ENCODE data around the gene EEA1. TPM values are rescaled to one million over a fixed set of nuclear protein-coding genes. Genes with fewer than 3 reads are reported as not detected.
"Not testable (repeated sequence)": the region's sequence is repeated elsewhere in the genome, so short reads cannot be mapped to it uniquely, and the experiment has no call there.

EEA1 gene
- total RNA-seq, 1 donor from 2014 or later: 23.0 TPM

DNA sequence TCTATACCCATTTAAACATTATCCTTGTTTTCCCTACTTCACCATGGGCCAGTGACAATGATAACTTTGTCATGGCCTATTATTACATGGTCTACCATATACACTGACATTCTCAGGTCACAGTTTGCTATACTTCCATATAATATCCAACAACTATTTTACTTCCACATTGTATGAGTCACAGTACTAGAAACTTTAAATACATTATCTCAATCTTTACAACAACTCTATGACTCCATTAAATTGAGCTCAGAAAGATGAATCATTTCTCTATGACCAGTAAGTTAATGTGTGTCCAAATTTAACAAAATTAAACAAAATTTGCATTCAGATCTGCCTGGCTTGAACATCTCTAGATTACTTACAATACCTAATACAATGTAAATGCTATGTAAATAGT is 132.4 kb downstream of the EEA1 start:
- no peak for DNase-seq

- DNase-seq: no peak
These were observed 134.3 kb downstream of the EEA1 start for GRCh38 chr12:92794814-92795213.

DNA sequence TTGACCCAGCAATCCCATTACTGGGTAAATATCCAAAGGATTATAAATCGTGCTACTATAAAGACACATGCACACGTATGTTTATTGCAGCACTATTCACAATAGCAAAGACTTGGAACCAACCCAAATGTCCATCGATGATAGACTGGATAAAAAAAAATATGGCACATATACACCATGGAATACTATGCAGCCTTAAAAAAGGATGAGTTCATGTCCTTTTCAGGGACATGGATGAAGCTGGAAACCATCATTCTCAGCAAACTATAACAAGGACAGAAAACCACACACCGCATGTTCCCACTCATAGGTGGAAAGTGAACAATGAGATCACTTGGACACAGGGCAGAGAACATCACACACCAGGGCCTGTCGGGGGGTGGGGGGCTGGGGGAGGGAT is 134.7 kb downstream of the EEA1 start:
- DNase-seq: not testable (repeated sequence)

DNA sequence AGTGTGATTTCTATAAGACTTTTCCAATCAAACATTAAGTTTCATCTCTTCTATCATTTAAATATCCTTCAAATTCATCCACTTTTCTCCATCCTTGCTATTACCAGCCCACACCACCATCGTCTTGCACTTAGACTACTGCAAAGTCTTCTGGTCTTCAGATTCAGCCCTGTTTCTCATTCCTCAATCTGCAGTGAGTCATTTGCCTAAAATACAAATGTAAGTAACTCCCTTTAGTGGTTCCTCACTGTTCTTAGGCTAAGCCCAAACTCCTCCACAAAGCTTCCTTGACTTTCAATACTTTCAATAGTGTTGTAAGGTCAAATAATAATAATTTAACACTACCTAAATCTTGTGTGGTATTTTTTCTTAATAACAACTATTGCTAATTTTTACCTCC is 143.1 kb downstream of the EEA1 start:
- no peak for DNase-seq

DNA sequence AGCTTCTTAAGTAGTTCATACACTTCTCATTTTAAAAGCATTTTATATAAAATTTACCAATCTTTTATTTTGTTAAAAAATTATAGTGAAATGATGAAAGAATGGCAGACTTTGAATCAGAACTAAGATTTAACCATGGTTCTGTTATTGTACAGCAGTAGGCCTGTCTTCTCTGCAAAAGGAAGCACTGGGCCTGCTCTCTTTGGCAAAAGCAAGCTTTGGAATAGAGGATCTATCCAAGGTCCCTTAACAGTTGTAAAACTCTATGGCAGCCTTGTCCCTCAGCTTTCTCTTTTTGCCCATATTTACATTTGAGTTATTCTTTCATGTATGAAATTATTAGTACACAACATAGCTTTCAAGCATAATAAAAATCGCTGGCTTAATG is 143.5 kb downstream of the EEA1 start:
- no peak for DNase-seq

DNA sequence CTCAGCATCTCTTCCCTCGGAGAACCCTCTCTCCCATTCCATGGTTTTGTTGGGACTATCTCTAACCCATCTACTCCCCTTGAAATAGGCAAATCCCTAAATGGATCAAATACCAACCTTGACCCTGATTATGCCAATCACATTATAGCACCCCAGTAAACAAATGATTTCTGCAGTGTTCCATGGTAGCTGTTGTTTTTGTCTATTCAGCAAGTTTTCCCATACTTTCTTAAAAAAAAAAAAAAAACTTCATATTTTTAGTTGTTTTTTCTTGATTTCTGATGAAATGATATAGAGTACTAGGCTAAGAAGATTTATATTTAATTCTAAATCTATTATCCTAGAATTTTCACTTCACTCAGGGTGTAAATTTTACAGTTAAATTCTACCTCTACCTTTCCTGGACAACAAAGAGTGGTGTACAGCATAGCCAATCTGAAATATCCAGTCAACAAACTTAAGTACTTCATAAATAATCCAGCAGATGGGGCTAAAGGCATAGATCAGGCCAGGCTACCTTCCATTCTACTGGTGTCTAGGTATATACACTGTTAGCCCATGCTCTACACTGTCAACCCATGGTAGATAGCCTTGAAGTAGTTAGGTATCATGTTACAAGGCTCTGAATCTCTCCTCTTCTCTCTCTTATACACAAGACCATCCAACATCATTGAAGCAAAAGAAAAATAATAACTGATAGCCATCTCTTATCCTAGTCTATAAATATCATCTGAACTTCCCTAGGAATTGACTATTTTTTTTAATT is 144.1 kb downstream of the EEA1 start:
- DNase-seq: peak; percentile 92

DNA sequence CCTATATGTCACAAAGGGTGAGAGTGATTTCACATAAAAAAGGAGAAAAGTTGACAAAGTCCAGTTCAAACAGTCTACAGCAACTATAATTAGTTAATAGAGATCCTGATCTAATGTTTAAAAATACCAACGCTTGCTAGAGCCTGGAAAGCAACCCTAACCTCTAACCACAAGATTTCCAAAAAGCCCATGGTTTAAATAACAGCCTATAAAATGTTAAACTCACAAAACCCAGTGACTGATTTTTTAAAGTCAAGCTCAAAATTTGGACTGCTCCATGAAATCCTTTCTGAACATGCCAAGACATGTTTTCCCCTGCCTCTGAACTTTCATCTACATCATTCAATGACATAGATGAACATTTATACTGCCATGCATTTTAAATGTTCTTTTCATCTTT is 144.7 kb downstream of the EEA1 start:
- no peak for DNase-seq

- no peak for DNase-seq
These were observed 149.2 kb downstream of the EEA1 start for GRCh38 chr12:92779902-92780301.

DNA sequence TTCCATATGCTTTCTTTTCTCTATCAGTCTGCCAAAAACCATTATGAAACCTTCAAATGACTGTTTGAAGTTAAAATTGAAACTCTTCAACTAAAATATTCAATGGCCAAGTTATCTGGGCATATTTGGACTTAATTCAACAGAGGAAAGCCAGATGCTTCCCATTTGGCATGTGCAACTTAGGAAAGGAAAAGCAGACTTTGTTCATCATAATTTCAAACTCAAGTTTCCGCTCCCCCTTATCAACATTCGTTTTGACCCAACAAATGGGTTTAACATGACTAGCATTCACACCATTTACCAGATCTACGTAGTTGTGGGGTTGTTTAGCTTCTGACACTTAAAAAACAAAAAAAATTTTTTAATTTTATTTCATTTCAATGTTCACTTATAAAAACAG is 150.6 kb downstream of the EEA1 start:
- peak; percentile 97 for DNase-seq

DNA sequence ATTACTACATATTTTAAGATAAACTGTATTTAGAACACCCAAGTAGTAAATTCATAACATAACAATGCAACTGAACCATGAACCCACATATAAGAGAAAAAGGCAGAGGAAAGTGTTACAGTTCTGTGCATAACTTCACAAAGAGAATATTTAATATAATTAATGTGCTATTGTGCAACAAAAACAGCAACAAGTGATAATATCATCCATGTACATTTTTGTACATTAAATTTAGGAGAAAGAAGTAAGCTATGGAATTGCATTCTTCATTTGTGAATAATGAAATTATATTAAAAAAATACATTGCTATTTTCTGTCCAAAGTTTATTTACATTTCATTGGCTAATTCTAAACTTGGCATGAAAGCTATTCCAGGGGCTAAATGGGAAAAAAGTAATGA is 153.7 kb downstream of the EEA1 start:
- no peak for DNase-seq

GRCh38 chr12:92771001-92771400 is 158.1 kb downstream of the EEA1 start:
- no peak for DNase-seq

DNA sequence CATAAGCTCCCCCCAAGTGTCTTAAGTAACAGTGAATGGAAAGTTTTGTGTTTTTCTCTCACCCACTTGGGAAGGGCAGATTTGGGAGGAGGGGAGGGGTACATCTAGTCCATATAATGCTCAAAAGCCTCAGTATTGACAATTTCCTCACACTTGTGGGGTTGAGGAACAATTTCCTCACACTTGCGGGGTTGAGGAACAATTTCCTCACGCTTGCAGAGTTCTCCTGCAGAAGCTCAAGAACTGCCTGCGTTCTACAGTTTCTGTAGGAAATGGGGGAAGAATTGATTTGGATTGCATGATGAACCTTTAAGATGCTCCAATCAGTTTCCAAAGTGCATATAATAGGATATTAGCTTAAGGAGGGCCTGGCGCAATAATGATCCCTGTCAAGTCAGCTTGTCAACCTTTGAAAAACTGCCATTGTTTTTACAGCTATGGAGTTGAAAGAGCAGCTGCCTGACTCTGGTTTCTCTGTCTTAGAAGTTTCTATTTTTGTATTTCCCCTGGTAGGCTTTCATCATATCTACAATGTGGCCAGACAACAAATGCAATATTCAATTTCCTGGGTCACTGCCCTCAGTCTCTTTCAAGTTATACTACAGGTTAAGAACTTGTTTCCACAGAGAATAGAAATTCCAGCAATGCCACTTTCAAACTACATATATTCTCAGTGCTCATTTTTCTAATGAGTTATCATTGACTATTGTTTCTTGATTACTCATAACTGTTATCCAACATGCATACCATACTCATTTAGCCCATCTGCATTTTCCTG is 159.8 kb downstream of the EEA1 start:
- peak; percentile 82 for DNase-seq

- DNase-seq: no peak
These were observed 163.2 kb downstream of the EEA1 start for GRCh38 chr12:92765871-92766270.

DNA sequence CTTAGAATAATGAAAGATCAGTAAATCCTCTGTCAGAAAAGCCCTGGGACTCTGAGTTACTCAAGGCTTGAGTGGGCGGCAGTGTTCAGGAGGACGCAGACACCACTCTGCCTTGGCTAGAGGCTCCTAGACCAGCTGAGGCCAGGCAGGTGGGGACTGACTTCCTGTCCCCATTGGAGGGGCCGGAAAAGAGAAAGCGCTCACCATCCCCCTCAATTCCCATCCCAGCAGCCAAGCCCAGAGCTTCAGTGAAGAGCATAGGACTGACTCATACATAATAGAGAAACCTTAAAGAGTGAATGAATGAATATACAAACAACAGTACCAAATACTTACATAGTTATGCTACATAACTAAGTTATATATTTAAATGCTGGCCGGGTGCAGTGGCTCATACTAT is 164.3 kb downstream of the EEA1 start:
- DNase-seq: peak; percentile 59

DNA sequence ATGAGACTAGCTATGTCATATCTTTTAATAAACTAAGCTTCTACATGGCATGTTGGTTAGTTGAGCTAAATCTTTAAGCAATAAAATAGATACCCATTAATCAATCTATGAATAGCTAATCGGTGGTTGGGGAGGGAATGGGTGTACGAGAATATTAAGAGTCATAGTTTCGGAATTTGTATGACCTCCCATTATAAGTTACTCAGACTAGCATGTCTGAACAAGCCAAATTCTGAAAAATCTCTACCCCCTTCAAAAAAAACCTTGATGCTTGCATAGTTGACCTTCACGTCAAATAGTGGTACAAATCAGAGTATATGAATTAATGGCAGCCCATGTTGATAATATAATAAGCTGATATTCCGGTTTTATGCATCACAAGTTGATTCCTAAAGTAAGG is 166.3 kb downstream of the EEA1 start:
- no peak for DNase-seq

DNA sequence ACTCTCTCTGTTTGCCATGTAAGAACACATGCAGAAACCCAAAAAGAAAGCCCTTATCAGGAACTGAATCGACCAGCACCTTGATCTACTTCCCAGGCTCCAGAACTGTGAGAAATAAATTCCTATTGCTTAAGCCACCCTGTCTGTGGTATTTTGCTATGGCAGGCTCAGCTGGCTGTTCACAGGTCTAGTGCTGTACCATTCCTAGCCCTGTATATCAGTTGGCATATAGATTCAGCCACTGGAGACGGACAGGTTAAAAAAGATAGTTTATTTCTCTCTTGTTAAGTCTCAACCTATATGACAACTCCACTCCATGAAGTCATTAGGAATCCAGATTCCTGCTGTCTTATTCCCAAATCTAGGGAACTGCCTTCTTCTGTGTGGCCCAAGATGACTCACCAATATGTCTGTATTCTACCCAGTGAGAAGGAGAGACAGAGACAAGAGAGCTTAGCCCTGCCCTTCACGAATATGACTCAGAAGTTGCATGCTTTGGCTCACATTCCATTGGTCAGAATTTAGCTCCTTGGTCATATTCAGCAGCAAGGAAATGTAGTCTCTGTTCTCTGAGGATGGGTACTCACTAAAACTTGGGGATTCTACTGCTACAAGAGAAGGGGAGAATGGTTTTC is 169.3 kb downstream of the EEA1 start:
- peak; percentile 57 for DNase-seq

- DNase-seq: peak; percentile 71
These were observed 171.4 kb downstream of the EEA1 start for GRCh38 chr12:92757597-92758121.

- DNase-seq: no peak
These were observed 172.0 kb downstream of the EEA1 start for GRCh38 chr12:92756898-92757596.

GRCh38 chr12:92753976-92754885 is 174.9 kb downstream of the EEA1 start:
- DNase-seq: peak; percentile 100

- not testable (repeated sequence) for DNase-seq
These were observed 179.4 kb downstream of the EEA1 start for GRCh38 chr12:92749691-92750090.

GRCh38 chr12:92747151-92747550 is 181.9 kb downstream of the EEA1 start:
- no peak for DNase-seq
